ENCODE data around the gene SAMHD1.
"Not testable (repeated sequence)": the region's sequence is repeated elsewhere in the genome, so short reads cannot be mapped to it uniquely, and the experiment has no call there.

Gene SAMHD1

DNA sequence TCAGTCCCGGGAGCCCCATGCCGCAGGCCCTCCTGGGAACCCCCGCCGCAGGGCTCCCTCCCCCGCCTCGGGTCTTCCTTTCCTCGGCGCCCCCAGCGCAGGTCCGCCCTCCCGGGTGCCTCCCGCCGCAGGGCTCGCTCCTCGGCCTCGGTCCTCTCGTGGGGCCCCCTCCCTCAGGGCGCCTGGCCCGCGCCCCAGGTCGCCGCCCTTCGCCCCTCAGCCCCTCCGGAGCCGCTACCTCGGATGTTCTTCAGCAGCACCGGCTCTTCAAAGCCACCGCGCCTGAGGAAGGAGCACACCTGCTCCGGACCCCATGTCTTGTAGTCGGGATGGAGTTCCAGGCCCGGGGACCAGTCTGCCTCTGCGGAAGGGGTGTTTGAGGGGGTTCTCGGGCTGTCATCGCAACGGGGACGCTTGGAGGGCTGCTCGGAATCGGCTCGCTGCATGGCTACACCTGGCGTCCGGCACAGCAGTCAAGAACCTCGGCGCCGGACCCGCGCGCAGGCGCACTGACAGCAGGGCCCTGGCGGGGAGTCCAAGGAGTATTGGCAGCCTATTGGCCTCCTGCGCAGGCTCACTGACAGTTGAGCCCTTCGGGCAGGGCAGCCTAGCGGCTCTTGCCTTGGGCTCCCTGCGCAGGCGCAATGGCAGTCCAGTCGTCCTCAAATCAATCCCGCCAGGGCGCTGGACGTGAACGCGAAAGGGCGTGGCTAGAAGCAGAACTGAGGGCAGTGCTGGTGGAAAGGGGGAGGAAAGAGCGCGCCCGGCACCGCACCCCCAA, at the start of gene SAMHD1:
Gene SAMHD1 (minus strand): TSS at position 511 of the 781 bp plus-strand sequence. CDS start 65 bp downstream, at position 446.
- H3K4me1 Mint-ChIP-seq: peaks cover 27% of the 10 kb centered on the region
- H3K36me3 Mint-ChIP-seq (ENCODE audit: low read depth): no peaks in the 10 kb centered on the region
- no peaks in the 10 kb centered on the region for H3K9me3 Mint-ChIP-seq
- H3K27ac Mint-ChIP-seq: peak within 1 kb of the TSS; percentile 70 to 90 (median 71)
- H3K4me3 Mint-ChIP-seq: peak within 1 kb of the TSS; percentile 94 to 97 (median 97)
- TF ChIP-seq, protein P1, sequence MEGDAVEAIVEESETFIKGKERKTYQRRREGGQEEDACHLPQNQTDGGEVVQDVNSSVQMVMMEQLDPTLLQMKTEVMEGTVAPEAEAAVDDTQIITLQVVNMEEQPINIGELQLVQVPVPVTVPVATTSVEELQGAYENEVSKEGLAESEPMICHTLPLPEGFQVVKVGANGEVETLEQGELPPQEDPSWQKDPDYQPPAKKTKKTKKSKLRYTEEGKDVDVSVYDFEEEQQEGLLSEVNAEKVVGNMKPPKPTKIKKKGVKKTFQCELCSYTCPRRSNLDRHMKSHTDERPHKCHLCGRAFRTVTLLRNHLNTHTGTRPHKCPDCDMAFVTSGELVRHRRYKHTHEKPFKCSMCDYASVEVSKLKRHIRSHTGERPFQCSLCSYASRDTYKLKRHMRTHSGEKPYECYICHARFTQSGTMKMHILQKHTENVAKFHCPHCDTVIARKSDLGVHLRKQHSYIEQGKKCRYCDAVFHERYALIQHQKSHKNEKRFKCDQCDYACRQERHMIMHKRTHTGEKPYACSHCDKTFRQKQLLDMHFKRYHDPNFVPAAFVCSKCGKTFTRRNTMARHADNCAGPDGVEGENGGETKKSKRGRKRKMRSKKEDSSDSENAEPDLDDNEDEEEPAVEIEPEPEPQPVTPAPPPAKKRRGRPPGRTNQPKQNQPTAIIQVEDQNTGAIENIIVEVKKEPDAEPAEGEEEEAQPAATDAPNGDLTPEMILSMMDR (IDR thresholded peaks at IDR 0.05; ENCODE audit: unreplicated experiment in 3 of 3): no peak
- peaks cover 19% of the 10 kb centered on the region for H3K27me3 Mint-ChIP-seq (ENCODE audit: low read depth)

DNA sequence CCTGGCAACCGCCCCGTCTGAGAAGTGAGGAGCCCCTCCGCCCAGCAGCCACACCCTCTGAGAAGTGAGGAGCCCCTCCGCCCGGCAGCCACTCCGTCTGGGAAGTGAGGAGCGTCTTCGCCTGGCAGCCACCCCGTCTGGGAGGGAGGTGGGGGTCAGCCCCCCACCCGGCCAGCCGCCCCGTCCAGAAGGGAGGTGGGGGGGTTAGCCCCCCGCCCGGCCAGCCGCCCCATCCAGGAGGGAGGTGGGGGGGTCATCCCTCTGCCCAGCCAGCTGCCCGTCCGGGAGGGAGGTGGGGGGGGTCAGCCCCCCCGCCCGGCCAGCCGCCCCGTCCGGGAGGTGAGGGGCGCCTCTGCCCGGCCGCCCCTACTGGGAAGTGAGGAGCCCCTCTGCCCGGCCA, 48.7 kb upstream of the SAMHD1 start:
- H3K36me3 Mint-ChIP-seq (ENCODE audit: low read depth): peaks cover 53% of the 10 kb centered on the region
- H3K27ac Mint-ChIP-seq; H3K27me3 Mint-ChIP-seq (ENCODE audit: low read depth); H3K9me3 Mint-ChIP-seq; H3K4me1 Mint-ChIP-seq; H3K4me3 Mint-ChIP-seq: not testable (repeated sequence)

DNA sequence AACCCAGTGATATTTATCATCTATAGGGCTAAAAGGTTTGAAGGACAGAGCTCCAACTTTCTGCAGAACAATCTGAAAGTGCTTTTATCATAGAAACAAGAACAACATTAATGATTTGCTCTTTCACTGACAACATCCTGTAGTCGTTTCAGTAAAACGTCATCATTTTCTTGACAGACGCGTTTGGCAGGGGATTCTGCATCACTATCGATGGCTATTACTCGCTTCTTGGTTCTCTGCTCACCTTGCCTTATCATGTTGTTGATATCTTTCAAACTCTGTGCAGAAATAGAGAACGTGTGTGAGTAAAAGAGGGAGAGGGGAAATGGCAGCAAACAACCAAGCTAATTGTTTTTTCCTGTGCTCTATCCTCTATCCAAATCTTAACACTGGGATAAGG, 47.1 kb upstream of the SAMHD1 start:
- TF ChIP-seq, protein P1 (IDR thresholded peaks at IDR 0.05; ENCODE audit: unreplicated experiment in 3 of 3): no peak
- Mint-ChIP-seq H3K4me3 (no peak overlapping the region), H3K4me1 (no peaks in the 10 kb centered on the region), H3K36me3 (ENCODE audit: low read depth) (peaks cover 64% of the 10 kb centered on the region), H3K27me3 (ENCODE audit: low read depth) (no peaks in the 10 kb centered on the region), H3K9me3 (peaks cover 11% of the 10 kb centered on the region), H3K27ac (no peak overlapping the region)

DNA sequence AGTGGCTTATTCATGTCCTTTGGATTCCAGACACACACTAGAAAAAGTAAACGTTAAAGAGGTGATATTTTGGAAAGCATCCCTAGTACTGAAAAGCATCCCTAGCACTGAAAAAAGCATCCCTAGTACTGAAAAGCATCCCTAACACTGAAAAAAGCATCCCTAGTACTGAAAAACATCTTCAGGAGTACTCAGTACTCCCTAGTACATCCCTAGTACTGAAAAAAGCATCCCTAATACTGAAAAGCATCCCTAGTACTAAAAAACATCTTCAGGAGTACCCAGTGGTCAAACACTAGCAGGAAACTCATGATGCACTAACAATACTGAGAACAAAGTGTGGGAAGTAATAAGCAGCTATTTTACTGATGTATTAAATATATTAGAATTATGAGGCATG, 45.6 kb upstream of the SAMHD1 start:
- TF ChIP-seq, protein P1 (IDR thresholded peaks at IDR 0.05; ENCODE audit: unreplicated experiment in 3 of 3): no peak
- H3K27ac Mint-ChIP-seq: no peak overlapping the region
- no peak overlapping the region for H3K4me3 Mint-ChIP-seq
- no peaks in the 10 kb centered on the region for H3K4me1 Mint-ChIP-seq
- peaks cover 58% of the 10 kb centered on the region for H3K36me3 Mint-ChIP-seq (ENCODE audit: low read depth)
- H3K27me3 Mint-ChIP-seq (ENCODE audit: low read depth): no peaks in the 10 kb centered on the region
- peaks cover 18% of the 10 kb centered on the region for H3K9me3 Mint-ChIP-seq

DNA sequence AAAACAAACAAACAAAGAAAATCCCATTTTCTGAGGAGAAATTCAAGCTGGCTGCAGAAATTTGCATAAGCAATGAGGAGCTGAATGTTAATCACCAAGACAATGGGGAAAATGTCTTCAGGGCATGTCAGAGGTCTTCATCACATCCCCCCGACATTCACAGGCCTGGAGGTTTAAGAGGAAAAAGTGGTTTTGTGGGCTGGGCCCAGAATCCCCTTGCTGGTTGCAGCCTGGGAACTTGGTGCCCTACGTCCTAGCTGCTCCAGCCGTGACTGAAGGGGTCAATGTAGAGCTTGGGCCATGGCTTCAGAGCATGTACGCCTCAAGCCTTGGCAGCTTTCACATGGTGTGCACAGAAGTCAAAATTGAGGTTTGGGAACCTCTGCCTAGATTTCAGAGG, 42.7 kb upstream of the SAMHD1 start:
- not testable (repeated sequence) for H3K4me3 Mint-ChIP-seq; H3K27ac Mint-ChIP-seq; H3K4me1 Mint-ChIP-seq; H3K27me3 Mint-ChIP-seq (ENCODE audit: low read depth)
- peaks cover 18% of the 10 kb centered on the region for H3K9me3 Mint-ChIP-seq
- peaks cover 52% of the 10 kb centered on the region for H3K36me3 Mint-ChIP-seq (ENCODE audit: low read depth)

DNA sequence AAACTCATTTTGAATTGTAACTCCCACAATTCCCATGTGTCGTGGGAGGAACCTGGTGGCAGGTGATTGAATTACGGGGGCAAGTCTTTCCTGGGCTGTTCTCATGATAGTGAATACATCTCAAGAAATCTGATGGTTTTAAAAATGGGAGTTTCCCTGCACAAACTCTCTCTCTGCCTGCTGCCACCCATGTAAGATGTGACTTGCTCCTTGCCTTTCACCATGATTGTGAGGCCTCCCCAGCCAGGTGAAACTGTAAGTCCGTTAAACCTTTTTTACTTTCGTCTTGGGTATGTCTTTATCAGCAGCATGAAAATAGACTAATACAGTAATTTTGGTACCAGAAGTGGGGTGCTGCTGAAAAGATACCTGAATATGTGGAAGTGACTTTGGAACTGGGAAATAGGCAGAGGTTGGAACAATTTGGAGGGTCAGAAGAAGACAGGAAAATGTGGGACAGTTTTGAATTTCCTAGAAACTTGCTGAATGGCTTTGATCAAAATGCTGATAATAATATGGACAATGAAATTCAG, 41.4 kb upstream of the SAMHD1 start:
- TF ChIP-seq, protein P1 (IDR thresholded peaks at IDR 0.05; ENCODE audit: unreplicated experiment in 3 of 3): no peak
- Mint-ChIP-seq H3K27ac (no peak overlapping the region), H3K4me3 (no peak overlapping the region), H3K9me3 (peaks cover 18% of the 10 kb centered on the region), H3K36me3 (ENCODE audit: low read depth) (peaks cover 41% of the 10 kb centered on the region), H3K27me3 (ENCODE audit: low read depth) (peaks cover 3% of the 10 kb centered on the region), H3K4me1 (no peaks in the 10 kb centered on the region)

DNA sequence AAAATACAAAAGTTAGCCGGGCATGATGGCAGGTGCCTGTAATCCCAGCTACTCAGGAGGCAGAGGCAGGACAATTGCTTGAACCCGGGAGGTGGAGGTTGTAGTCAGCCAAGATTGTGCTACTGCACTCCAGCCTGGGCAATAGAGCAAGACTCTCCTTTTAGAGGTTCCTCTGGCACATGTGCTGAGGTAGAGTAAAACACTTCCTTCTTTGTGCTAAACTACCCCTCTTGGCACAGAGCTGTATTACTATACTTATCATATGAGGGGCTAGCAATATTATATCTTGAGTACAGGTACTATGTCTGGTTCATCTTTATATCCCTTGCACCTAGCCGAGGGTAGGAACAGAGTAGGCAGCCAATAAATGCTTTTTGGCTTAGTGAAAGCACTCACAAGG, 40.2 kb upstream of the SAMHD1 start:
- Mint-ChIP-seq H3K9me3 (peaks cover 18% of the 10 kb centered on the region), H3K4me3 (no peak overlapping the region), H3K27ac (no peak overlapping the region), H3K27me3 (ENCODE audit: low read depth) (peaks cover 3% of the 10 kb centered on the region), H3K4me1 (no peaks in the 10 kb centered on the region), H3K36me3 (ENCODE audit: low read depth) (peaks cover 35% of the 10 kb centered on the region)
- TF ChIP-seq, protein P1 (IDR thresholded peaks at IDR 0.05; ENCODE audit: unreplicated experiment in 3 of 3): no peak

All from nephron (organoid).